Mesothelial cell of epicardium (in vitro differentiated cells): ENCODE results near the gene SEMA4A. TPM values are rescaled to one million over a fixed set of nuclear protein-coding genes. Genes with fewer than 3 reads are reported as not detected.

Experiments used
- DNase-seq, 2 experiments: peaks; one replicate each; pipeline ENCODE4 v3.0.0; 2021; ENCODE audit warnings: low spot score in 2 of 2; ENCODE audit not compliant: unreplicated experiment in 2 of 2
- H3K27ac Mint-ChIP-seq: 2 replicates; pipeline ENCODE4 v1.8.0; 2021; ENCODE audit warnings: mixed read lengths
- H3K27me3 Mint-ChIP-seq: 2 replicates; pipeline ENCODE4 v1.8.0; 2021; ENCODE audit warnings: low read depth, mixed read lengths
- H3K36me3 Mint-ChIP-seq: 2 replicates; pipeline ENCODE4 v1.8.0; 2021; ENCODE audit warnings: mixed read lengths
- H3K4me1 Mint-ChIP-seq: 2 replicates; pipeline ENCODE4 v1.8.0; 2021; ENCODE audit warnings: mixed read lengths
- H3K4me3 Mint-ChIP-seq: 2 replicates; pipeline ENCODE4 v1.8.0; 2021; ENCODE audit warnings: mild to moderate bottlenecking, moderate library complexity, mixed read lengths
- H3K9me3 Mint-ChIP-seq: 2 replicates; pipeline ENCODE4 v1.8.0; 2021; ENCODE audit warnings: mixed read lengths
- CTCF ChIP-seq: fragments of 200-600 bp; sonication (generic); IDR thresholded peaks from one replicate; pipeline ENCODE4 v1.5.0; 2021; ENCODE audit warnings: antibody characterized with exemption; ENCODE audit not compliant: unreplicated experiment
- total RNA-seq: library from RNA; stranded (reverse); gene quantifications from 3 replicates; pipeline ENCODE4 v1.2.1, GENCODE V29; 2021

SEMA4A gene
- total RNA-seq, 1 donor from 2014 or later, result 18.7 TPM

GRCh38 chr1:156195853-156196252 lies 42.5 kb downstream of the SEMA4A start:
- no peak for TF ChIP-seq CTCF
- H3K4me1 Mint-ChIP-seq, result peaks cover 16% of the 10 kb centered on the region
- no peaks in the 10 kb centered on the region for H3K36me3 Mint-ChIP-seq
- no peak for DNase-seq
- no peaks in the 10 kb centered on the region for H3K27me3 Mint-ChIP-seq
- no peaks in the 10 kb centered on the region for H3K9me3 Mint-ChIP-seq
- H3K27ac Mint-ChIP-seq, result no peak overlapping the region
- peak overlapping the region; percentile 97 for H3K4me3 Mint-ChIP-seq

GRCh38 chr1:156196445-156196844 lies 43.1 kb downstream of the SEMA4A start:
- Mint-ChIP-seq H3K4me3 (no peak overlapping the region), H3K36me3 (no peaks in the 10 kb centered on the region), H3K4me1 (peaks cover 16% of the 10 kb centered on the region), H3K27me3 (no peaks in the 10 kb centered on the region), H3K9me3 (no peaks in the 10 kb centered on the region), H3K27ac (no peak overlapping the region)
- no peak for TF ChIP-seq CTCF
- no peak for DNase-seq

DNA sequence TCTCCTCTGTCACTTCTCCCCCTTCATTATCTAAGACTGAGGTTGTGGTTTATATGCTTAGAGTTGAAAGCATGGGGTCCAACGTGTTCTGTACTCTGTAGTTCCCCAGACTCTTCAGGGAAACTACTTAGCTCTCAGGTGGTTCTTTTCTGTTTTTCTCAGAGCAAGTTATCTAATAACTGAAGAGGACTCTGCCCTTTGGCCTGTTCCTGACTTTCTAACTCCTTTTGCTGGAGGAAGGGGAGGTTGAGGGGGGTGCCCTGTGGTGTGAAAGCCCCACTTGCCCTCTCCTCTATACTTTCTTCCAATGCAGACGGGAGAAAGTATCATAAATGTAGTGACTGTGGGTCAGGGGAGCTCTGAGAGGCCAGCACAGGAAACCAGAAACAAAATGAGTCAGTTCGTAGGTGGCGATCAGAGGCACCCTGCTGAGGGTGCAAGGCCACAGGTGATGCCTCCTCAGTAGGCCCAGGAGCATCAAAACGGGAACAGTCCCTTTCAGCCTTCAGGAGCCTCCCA lies 45.5 kb downstream of the SEMA4A start:
- H3K4me3 Mint-ChIP-seq, result no peak overlapping the region
- H3K4me1 Mint-ChIP-seq, result peaks cover 9% of the 10 kb centered on the region
- H3K27me3 Mint-ChIP-seq, result no peaks in the 10 kb centered on the region
- no peak overlapping the region for H3K27ac Mint-ChIP-seq
- no peaks in the 10 kb centered on the region for H3K36me3 Mint-ChIP-seq
- DNase-seq, result no peak
- H3K9me3 Mint-ChIP-seq, result no peaks in the 10 kb centered on the region
- no peak for TF ChIP-seq CTCF

GRCh38 chr1:156200044-156200443 lies 46.7 kb downstream of the SEMA4A start:
- Mint-ChIP-seq H3K9me3 (no peaks in the 10 kb centered on the region), H3K27ac (no peak overlapping the region), H3K4me3 (no peak overlapping the region), H3K36me3 (no peaks in the 10 kb centered on the region), H3K27me3 (no peaks in the 10 kb centered on the region), H3K4me1 (no peaks in the 10 kb centered on the region)
- TF ChIP-seq CTCF, result no peak
- DNase-seq, result no peak

GRCh38 chr1:156203331-156203730 lies 49.9 kb downstream of the SEMA4A start:
- peaks cover 2% of the 10 kb centered on the region for H3K36me3 Mint-ChIP-seq
- no peak overlapping the region for H3K27ac Mint-ChIP-seq
- no peak for DNase-seq
- H3K4me3 Mint-ChIP-seq, result no peak overlapping the region
- no peaks in the 10 kb centered on the region for H3K9me3 Mint-ChIP-seq
- no peak for TF ChIP-seq CTCF
- H3K27me3 Mint-ChIP-seq, result no peaks in the 10 kb centered on the region
- H3K4me1 Mint-ChIP-seq, result no peaks in the 10 kb centered on the region

- H3K4me3 Mint-ChIP-seq, result no peak overlapping the region
- no peak for DNase-seq
- TF ChIP-seq CTCF, result no peak
- H3K9me3 Mint-ChIP-seq, result no peaks in the 10 kb centered on the region
- H3K27me3 Mint-ChIP-seq, result no peaks in the 10 kb centered on the region
- H3K36me3 Mint-ChIP-seq, result peaks cover 7% of the 10 kb centered on the region
- no peaks in the 10 kb centered on the region for H3K4me1 Mint-ChIP-seq
- no peak overlapping the region for H3K27ac Mint-ChIP-seq
Observed at GRCh38 chr1:156204686-156205085, 51.3 kb downstream of the SEMA4A start.
